Erythroblast (primary cell): ENCODE data around the gene ADAM10.

ENCODE experiments used
- GATA1 ChIP-seq: IDR thresholded peaks from 2 replicates; pipeline ENCODE4 v1.6.1; 2011; ENCODE audit warnings: low read depth, mild to moderate bottlenecking, control low read depth, low read length, moderate library complexity
- POLR2A ChIP-seq: IDR thresholded peaks from 2 replicates; pipeline ENCODE4 v1.6.1; 2011; ENCODE audit warnings: mild to moderate bottlenecking, low read length

DNA sequence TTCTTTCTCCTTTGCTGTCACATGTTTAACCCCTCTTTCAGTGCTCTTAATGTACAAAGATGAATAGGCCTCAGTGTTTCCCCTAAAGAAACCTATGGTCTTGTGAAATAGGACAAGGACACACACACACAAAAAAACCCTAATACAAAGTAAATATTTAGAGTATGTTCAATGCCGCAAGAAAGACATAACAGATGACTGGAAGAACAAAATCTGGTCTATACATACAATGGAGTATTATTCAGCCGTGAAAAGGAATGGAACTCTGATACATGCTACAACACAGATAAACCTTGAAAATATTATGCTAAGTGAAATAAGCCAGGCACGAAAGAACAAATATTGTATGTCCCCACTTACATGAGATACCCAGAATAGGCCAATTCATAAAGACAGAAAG, 123.1 kb downstream of the ADAM10 start:
- no peak for TF ChIP-seq POLR2A
- TF ChIP-seq GATA1 = no peak
